ENCODE results near the gene ZPBP. TPM values are rescaled to one million over a fixed set of nuclear protein-coding genes. Genes with fewer than 3 reads are reported as not detected.

Gene ZPBP
- polyA plus RNA-seq, 1 donor from 2014 or later, result not detected

DNA sequence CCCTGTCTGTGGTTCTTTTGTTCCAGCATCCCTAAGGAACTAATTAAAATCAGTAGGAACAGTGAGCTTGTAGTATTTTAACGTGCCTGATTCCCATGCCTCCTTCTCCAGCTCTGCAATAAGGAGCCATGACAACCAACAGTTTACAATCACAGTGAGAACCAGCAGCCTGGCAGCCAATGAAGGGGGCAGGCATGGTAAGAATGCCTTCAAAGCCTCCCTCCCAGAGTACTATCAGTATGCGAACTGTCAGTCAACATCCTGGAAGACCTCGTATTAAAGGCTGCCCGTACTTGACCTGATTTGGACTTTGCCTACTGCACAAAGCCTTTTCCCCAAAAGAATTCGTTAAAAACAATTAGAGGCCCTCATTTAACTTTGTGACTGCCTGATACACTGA is 7.7 kb downstream of the ZPBP start:
- Histone ChIP-seq H3F3A (ENCODE audit: insufficient read depth, low read length, poor library complexity, severe bottlenecking) (no peaks in the 10 kb centered on the region), H4K20me1 (ENCODE audit: insufficient read depth) (no peaks in the 10 kb centered on the region), H3K9me3 (ENCODE audit: low read length) (no peaks in the 10 kb centered on the region), H3K27ac (ENCODE audit: low read length) (no peak overlapping the region), H3K79me2 (replicated peaks; ENCODE audit: insufficient read depth, low read length) (no peaks in the 10 kb centered on the region), H3K4me3 (ENCODE audit: low read length) (no peak overlapping the region), H3K9me2 (ENCODE audit: insufficient read depth, low read length) (no peaks in the 10 kb centered on the region), H3K36me3 (ENCODE audit: insufficient read depth, low read length) (no peaks in the 10 kb centered on the region), H3K4me2 (ENCODE audit: low read length) (no peak overlapping the region), H3K27me3 (ENCODE audit: insufficient read depth, low read depth, low read length) (no peaks in the 10 kb centered on the region), H2AFZ (ENCODE audit: low read depth, low read length) (no peak overlapping the region), H3K9ac (ENCODE audit: low read length) (no peak overlapping the region)
- TF ChIP-seq MXI1 (conservative IDR thresholded peaks at IDR 0.05; ENCODE audit: poor library complexity, severe bottlenecking), result no peak

DNA sequence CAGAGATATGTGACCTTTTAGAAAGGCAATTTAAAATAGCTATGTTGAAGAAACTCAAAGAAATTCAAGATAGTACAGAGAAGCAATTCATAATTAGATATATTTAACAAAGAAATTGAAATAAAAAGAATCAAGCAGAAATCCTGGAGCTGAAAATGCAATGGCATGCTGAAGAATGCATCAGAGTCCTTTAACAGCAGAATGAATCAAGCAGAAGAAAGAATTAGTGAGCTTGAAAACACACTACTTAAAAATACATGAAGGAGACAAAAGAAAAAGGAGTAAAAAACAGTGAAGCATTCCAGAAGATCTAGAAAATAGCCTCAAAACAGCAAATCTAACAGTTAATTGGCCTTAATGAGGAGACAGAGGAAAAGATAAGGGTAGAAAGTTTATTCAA is 20.0 kb downstream of the ZPBP start:
- H3K79me2 ChIP-seq (replicated peaks; ENCODE audit: insufficient read depth, low read length), result no peaks in the 10 kb centered on the region
- H3F3A ChIP-seq (ENCODE audit: insufficient read depth, low read length, poor library complexity, severe bottlenecking), result no peaks in the 10 kb centered on the region
- H3K4me3 ChIP-seq (ENCODE audit: low read length), result no peak overlapping the region
- no peak overlapping the region for H3K27ac ChIP-seq (ENCODE audit: low read length)
- H2AFZ ChIP-seq (ENCODE audit: low read depth, low read length), result no peak overlapping the region
- H3K9me3 ChIP-seq (ENCODE audit: low read length), result peaks cover 5% of the 10 kb centered on the region
- H3K36me3 ChIP-seq (ENCODE audit: insufficient read depth, low read length), result no peaks in the 10 kb centered on the region
- H3K9me2 ChIP-seq (ENCODE audit: insufficient read depth, low read length), result no peaks in the 10 kb centered on the region
- TF ChIP-seq RAD21 (conservative IDR thresholded peaks at IDR 0.05), result no peak
- TF ChIP-seq SMC3 (conservative IDR thresholded peaks at IDR 0.05; ENCODE audit: poor library complexity), result no peak
- TF ChIP-seq EZH2 (IDR thresholded peaks at IDR 0.05; ENCODE audit: borderline replicate concordance, insufficient read depth, low read length, poor library complexity, severe bottlenecking), result no peak
- TF ChIP-seq, protein P1, sequence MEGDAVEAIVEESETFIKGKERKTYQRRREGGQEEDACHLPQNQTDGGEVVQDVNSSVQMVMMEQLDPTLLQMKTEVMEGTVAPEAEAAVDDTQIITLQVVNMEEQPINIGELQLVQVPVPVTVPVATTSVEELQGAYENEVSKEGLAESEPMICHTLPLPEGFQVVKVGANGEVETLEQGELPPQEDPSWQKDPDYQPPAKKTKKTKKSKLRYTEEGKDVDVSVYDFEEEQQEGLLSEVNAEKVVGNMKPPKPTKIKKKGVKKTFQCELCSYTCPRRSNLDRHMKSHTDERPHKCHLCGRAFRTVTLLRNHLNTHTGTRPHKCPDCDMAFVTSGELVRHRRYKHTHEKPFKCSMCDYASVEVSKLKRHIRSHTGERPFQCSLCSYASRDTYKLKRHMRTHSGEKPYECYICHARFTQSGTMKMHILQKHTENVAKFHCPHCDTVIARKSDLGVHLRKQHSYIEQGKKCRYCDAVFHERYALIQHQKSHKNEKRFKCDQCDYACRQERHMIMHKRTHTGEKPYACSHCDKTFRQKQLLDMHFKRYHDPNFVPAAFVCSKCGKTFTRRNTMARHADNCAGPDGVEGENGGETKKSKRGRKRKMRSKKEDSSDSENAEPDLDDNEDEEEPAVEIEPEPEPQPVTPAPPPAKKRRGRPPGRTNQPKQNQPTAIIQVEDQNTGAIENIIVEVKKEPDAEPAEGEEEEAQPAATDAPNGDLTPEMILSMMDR (IDR thresholded peaks at IDR 0.05; ENCODE audit: poor library complexity, severe bottlenecking), result no peak
- TF ChIP-seq POLR2AphosphoS5 (IDR thresholded peaks at IDR 0.05), result no peak
- no peak for TF ChIP-seq EP300 (conservative IDR thresholded peaks at IDR 0.05; ENCODE audit: poor library complexity, severe bottlenecking)
- TF ChIP-seq, protein P2, sequence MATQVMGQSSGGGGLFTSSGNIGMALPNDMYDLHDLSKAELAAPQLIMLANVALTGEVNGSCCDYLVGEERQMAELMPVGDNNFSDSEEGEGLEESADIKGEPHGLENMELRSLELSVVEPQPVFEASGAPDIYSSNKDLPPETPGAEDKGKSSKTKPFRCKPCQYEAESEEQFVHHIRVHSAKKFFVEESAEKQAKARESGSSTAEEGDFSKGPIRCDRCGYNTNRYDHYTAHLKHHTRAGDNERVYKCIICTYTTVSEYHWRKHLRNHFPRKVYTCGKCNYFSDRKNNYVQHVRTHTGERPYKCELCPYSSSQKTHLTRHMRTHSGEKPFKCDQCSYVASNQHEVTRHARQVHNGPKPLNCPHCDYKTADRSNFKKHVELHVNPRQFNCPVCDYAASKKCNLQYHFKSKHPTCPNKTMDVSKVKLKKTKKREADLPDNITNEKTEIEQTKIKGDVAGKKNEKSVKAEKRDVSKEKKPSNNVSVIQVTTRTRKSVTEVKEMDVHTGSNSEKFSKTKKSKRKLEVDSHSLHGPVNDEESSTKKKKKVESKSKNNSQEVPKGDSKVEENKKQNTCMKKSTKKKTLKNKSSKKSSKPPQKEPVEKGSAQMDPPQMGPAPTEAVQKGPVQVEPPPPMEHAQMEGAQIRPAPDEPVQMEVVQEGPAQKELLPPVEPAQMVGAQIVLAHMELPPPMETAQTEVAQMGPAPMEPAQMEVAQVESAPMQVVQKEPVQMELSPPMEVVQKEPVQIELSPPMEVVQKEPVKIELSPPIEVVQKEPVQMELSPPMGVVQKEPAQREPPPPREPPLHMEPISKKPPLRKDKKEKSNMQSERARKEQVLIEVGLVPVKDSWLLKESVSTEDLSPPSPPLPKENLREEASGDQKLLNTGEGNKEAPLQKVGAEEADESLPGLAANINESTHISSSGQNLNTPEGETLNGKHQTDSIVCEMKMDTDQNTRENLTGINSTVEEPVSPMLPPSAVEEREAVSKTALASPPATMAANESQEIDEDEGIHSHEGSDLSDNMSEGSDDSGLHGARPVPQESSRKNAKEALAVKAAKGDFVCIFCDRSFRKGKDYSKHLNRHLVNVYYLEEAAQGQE (IDR thresholded peaks at IDR 0.05; ENCODE audit: borderline replicate concordance), result no peak
- TF ChIP-seq MXI1 (conservative IDR thresholded peaks at IDR 0.05; ENCODE audit: poor library complexity, severe bottlenecking), result no peak
- TF ChIP-seq TAF1 (IDR thresholded peaks at IDR 0.05; ENCODE audit: low read depth), result no peak
- H3K9ac ChIP-seq (ENCODE audit: low read length), result no peak overlapping the region
- H3K4me2 ChIP-seq (ENCODE audit: low read length), result no peak overlapping the region
- no peaks in the 10 kb centered on the region for H4K20me1 ChIP-seq (ENCODE audit: insufficient read depth)
- H3K27me3 ChIP-seq (ENCODE audit: insufficient read depth, low read depth, low read length), result no peaks in the 10 kb centered on the region

DNA sequence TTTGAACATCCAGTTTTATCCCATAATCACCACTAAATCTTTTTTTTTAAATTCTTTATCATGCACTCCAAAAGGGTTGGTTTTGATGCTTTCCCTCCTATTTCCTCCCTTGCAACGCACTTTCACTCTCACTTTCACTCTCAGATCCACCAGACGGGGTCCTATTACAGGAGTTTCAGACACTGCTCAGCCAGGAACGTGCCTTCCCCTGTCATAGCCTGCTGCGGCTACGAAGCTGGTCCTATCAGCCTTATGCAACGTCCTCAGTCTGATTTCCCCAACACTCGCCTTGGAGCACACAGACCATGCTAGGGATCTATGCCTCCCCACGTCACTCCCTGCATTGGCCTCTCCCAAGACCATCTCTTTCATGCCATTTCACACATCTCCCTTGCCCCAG is 23.4 kb downstream of the ZPBP start:
- Histone ChIP-seq H3K27me3 (ENCODE audit: insufficient read depth, low read depth, low read length) (no peaks in the 10 kb centered on the region), H3K79me2 (replicated peaks; ENCODE audit: insufficient read depth, low read length) (no peaks in the 10 kb centered on the region), H3K27ac (ENCODE audit: low read length) (no peak overlapping the region), H3K4me3 (ENCODE audit: low read length) (no peak overlapping the region), H2AFZ (ENCODE audit: low read depth, low read length) (no peak overlapping the region), H3K9ac (ENCODE audit: low read length) (no peak overlapping the region), H3F3A (ENCODE audit: insufficient read depth, low read length, poor library complexity, severe bottlenecking) (no peaks in the 10 kb centered on the region), H3K36me3 (ENCODE audit: insufficient read depth, low read length) (no peaks in the 10 kb centered on the region), H3K4me2 (ENCODE audit: low read length) (no peak overlapping the region), H3K9me3 (ENCODE audit: low read length) (peaks cover 5% of the 10 kb centered on the region), H4K20me1 (ENCODE audit: insufficient read depth) (no peaks in the 10 kb centered on the region), H3K9me2 (ENCODE audit: insufficient read depth, low read length) (no peaks in the 10 kb centered on the region)
- TF ChIP-seq, protein P2 (IDR thresholded peaks at IDR 0.05; ENCODE audit: borderline replicate concordance), result no peak
- TF ChIP-seq EZH2 (IDR thresholded peaks at IDR 0.05; ENCODE audit: borderline replicate concordance, insufficient read depth, low read length, poor library complexity, severe bottlenecking), result no peak
